Embryonic facial prominence (tissue), 1 donor: ENCODE results near the gene SLC16A8.

ENCODE experiments used
- DNase-seq: peaks from one replicate; pipeline ENCODE4 v3.0.0-alpha.2; 2016; ENCODE audit errors: extremely low spot score

SLC16A8 gene

DNA sequence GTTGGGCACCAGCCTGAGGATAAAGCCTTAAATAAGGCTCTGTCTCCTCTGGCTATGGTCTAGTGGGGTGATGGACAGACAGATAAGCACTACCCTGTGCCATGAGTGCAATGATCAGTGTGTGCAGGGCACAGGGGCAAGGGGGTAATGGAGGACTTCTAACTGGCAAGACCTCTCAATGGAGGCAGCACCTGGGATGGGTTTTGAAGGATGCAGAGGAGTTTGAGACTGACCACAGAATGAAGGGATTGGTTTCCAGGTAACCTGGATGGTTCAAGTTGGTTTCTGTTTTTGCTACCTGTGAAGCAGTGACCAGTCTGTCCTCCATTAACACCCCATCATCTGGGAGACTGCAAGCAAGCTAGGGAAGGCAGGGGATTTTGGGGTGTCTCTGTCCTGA, 54.6 kb downstream of the SLC16A8 start:
- DNase-seq: no peak

DNA sequence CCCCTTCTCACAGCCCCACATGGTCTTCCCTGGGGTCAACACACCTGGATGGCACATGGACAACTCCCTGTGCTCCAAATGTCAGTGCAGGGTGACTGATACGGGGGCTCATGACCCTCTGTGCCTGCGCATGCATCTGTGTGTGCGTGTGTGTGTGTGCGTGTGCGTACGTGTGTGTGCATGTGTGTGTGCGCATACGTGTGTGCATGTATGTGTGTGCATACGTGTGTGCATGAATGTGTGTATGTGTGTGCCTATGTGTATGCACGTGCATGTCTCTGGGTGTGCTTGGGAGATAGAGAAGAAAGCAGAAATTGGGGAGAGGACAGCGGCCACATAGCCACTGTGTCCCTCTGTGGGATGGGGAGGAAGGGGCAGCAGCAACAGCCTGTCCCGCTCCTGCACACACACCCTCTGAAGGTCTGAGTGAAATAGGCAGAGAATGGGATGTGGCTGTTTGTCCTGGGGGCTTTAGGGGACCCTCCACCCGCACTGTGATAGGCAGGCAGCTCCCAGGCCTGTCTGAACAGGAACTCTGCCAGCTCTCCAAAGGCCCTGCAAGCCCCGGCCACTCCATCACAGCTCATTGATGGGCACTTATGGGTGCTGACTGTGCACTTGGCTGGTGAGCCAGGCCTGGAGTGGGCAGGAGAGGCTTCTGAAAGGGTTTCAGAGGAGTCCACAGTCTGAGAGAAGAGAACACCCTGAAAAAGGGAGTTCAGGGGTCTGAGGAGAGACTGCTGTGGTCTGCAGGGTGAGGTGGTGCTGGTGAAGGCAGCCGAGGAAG, 55.4 kb downstream of the SLC16A8 start:
- no peak for DNase-seq
